HCT116 (cell line): Measurements from ENCODE around the gene ZNF697. TPM values are rescaled to one million over a fixed set of nuclear protein-coding genes. Genes with fewer than 3 reads are reported as not detected.

ENCODE experiments used
- ATAC-seq: fragments of 200-7000 bp; cut with Tn5 transposase; 2 replicates; pipeline ENCODE4 v1.9.1; 2020; ENCODE audit warnings: mild to moderate bottlenecking, moderate library complexity
- BruUV-seq: library from RNA; stranded (reverse); fragments of 400-500 nt; replicated peaks from 2 replicates; lab custom pipeline; 2021; lab: Mats Ljungman, UMichigan
- CTCF ChIA-PET: fragments of 300-600 bp; sonication (Branson Sonifier 250); formaldehyde crosslinking; loops from one replicate; lab custom pipeline; 2021; ENCODE audit warnings: antibody characterized with exemption; lab: Charles Lee
- POLR2A ChIA-PET: fragments of 300-600, 350-600 bp; sonication (Branson Sonifier 250); formaldehyde crosslinking; loops from one replicate; lab custom pipeline; 2021; ENCODE audit warnings: antibody characterized with exemption; lab: Charles Lee
- RAD21 ChIA-PET, 2 experiments: fragments of 300-600 bp; sonication (Branson Sonifier 250); formaldehyde crosslinking; loops; one replicate each; lab custom pipeline; 2023; ENCODE audit warnings: low total read pairs in 2 of 2; ENCODE audit not compliant: uncharacterized antibody in 2 of 2, unreplicated experiment in 2 of 2, low non-redundant PET in 1 of 2; lab: Charles Lee
- DNase-seq: peaks from one replicate; pipeline ENCODE4 v3.0.0-alpha.2; 2010; ENCODE audit warnings: low read depth, low spot score
- H2AFZ ChIP-seq: fragments of 200-600 bp; shearing (Covaris generic), sonication (generic); 2 replicates; pipeline ENCODE4 v1.6.1; 2017; ENCODE audit warnings: low read depth, mixed run types, mixed read lengths, antibody characterized with exemption, low read length; ENCODE audit not compliant: poor library complexity, severe bottlenecking
- H3K27ac ChIP-seq: 2 replicates; pipeline ENCODE4 v1.5.1; 2012; ENCODE audit warnings: low read depth, low read length
- H3K27me3 ChIP-seq: fragments of 200-600 bp; sonication (generic); 2 replicates; pipeline ENCODE4 v1.6.1; 2016; ENCODE audit warnings: mixed run types, low read length, mixed read lengths; ENCODE audit not compliant: insufficient read depth
- H3K36me3 ChIP-seq, 2 experiments: fragments of 200-500 bp in 1 of 2; fragments of 200-600 bp in 1 of 2; sonication (Bioruptor generic) in 1 of 2; sonication (generic) in 1 of 2; 2 replicates each; pipeline versions ENCODE4 v1.5.1 to v1.6.1; 2014 to 2016; ENCODE audit warnings: low read length in 2 of 2, inconsistent platforms in 1 of 2, mixed read lengths in 1 of 2, mixed run types in 1 of 2; ENCODE audit not compliant: insufficient read depth in 2 of 2, control insufficient read depth in 1 of 2
- H3K4me1 ChIP-seq, 2 experiments: fragments of 200-600 bp in 1 of 2; sonication (generic) in 1 of 2; 2 replicates each; pipeline versions ENCODE4 v1.5.1 to v1.6.1; 2012 to 2017; ENCODE audit warnings: low read length in 2 of 2, inconsistent platforms in 1 of 2, mild to moderate bottlenecking in 1 of 2, mixed read lengths in 1 of 2, mixed run types in 1 of 2, moderate library complexity in 1 of 2; ENCODE audit not compliant: insufficient read depth in 2 of 2, control insufficient read depth in 1 of 2
- H3K4me2 ChIP-seq: fragments of 200-600 bp; sonication (generic); 2 replicates; pipeline ENCODE4 v1.6.1; 2017; ENCODE audit warnings: mixed run types, low read length, mixed read lengths
- H3K4me3 ChIP-seq, 2 experiments: fragments of 200-600 bp in 1 of 2; sonication (generic) in 1 of 2; replicated peaks in 1 of 2; 2 replicates each; pipeline ENCODE4 v1.5.1; 2011 to 2016; ENCODE audit warnings: low read length in 2 of 2, control low read depth in 1 of 2, low read depth in 1 of 2, mild to moderate bottlenecking in 1 of 2, mixed read lengths in 1 of 2, mixed run types in 1 of 2
- H3K79me2 ChIP-seq: fragments of 200-600 bp; sonication (generic); 2 replicates; pipeline ENCODE4 v1.6.1; 2017; ENCODE audit warnings: mild to moderate bottlenecking, mixed run types, low read length, moderate library complexity, mixed read lengths; ENCODE audit not compliant: insufficient read depth
- H3K9ac ChIP-seq: fragments of 200-600 bp; sonication (generic); 2 replicates; pipeline ENCODE4 v1.6.1; 2016; ENCODE audit warnings: low read length, mixed read lengths
- H3K9me2 ChIP-seq: fragments of 200-600 bp; sonication (generic), shearing (Covaris generic); 2 replicates; pipeline ENCODE4 v1.6.1; 2017; ENCODE audit warnings: mixed run types, mild to moderate bottlenecking, moderate library complexity; ENCODE audit not compliant: insufficient read depth
- H3K9me3 ChIP-seq, 2 experiments: fragments of 200-500 bp in 1 of 2; fragments of 200-600 bp in 1 of 2; sonication (Bioruptor generic) in 1 of 2; sonication (generic) in 1 of 2; 2 replicates each; pipeline ENCODE4 v1.6.1; 2014 to 2017; ENCODE audit warnings: low read length in 2 of 2, mixed read lengths in 2 of 2, inconsistent platforms in 1 of 2, low read depth in 1 of 2, mild to moderate bottlenecking in 1 of 2, mixed run types in 1 of 2, moderate library complexity in 1 of 2; ENCODE audit not compliant: control insufficient read depth in 1 of 2, insufficient read depth in 1 of 2
- H4K20me1 ChIP-seq: fragments of 200-600 bp; sonication (generic), shearing (Covaris generic); 2 replicates; pipeline ENCODE4 v1.6.1; 2017; ENCODE audit warnings: mixed run types, mild to moderate bottlenecking, moderate library complexity; ENCODE audit not compliant: insufficient read depth
- CBX3 ChIP-seq: IDR thresholded peaks from 2 replicates; pipeline ENCODE4 v1.6.1; 2012; ENCODE audit warnings: low read depth
- CEBPB ChIP-seq: IDR thresholded peaks from 2 replicates; pipeline ENCODE4 v1.6.1; 2012; ENCODE audit warnings: low read depth
- EGR1 ChIP-seq: IDR thresholded peaks from 2 replicates; pipeline ENCODE4 v1.6.1; 2012; ENCODE audit warnings: low read depth
- FOSL1 ChIP-seq: IDR thresholded peaks from 2 replicates; pipeline ENCODE4 v1.6.1; 2012; ENCODE audit warnings: low read depth
- JUND ChIP-seq: IDR thresholded peaks from 2 replicates; pipeline ENCODE4 v1.6.1; 2012
- POLR2A ChIP-seq: IDR thresholded peaks from 2 replicates; pipeline ENCODE4 v1.7.0; 2011; ENCODE audit warnings: borderline replicate concordance; ENCODE audit not compliant: insufficient read depth, insufficient read length; ENCODE audit errors: extremely low read depth
- POLR2AphosphoS5 ChIP-seq: IDR thresholded peaks from 2 replicates; pipeline ENCODE4 v1.6.1; 2011; ENCODE audit warnings: mild to moderate bottlenecking, low read depth, low read length, moderate library complexity
- SP1 ChIP-seq: IDR thresholded peaks from 2 replicates; pipeline ENCODE4 v1.6.1; 2012; ENCODE audit warnings: low read depth
- TCF7L2 ChIP-seq: IDR thresholded peaks from 2 replicates; pipeline ENCODE4 v1.7.0; 2011; ENCODE audit warnings: borderline replicate concordance, inconsistent platforms; ENCODE audit not compliant: insufficient read depth, insufficient read length; ENCODE audit errors: extremely low read depth
- YY1 ChIP-seq: IDR thresholded peaks from 2 replicates; pipeline ENCODE4 v1.6.1; 2011; ENCODE audit warnings: low read length, low read depth, moderate library complexity, mild to moderate bottlenecking; ENCODE audit not compliant: insufficient replicate concordance; ENCODE audit errors: extremely low read depth
- ZFX ChIP-seq: fragments of 450-650 bp; IDR thresholded peaks from 2 replicates; pipeline ENCODE4 v1.6.1; 2017
- ZNF274 ChIP-seq: fragments of 200-500 bp; sonication (Bioruptor generic); IDR thresholded peaks from 2 replicates; pipeline ENCODE4 v1.6.1; 2014; ENCODE audit warnings: mild to moderate bottlenecking, low read depth, low read length, inconsistent platforms
- intact Hi-C: fragments of 100-400 bp; cut with micrococcal nuclease; formaldehyde crosslinking; loops from 2 replicates; pipeline ENCODE4 v1.10.0; 2022
- total RNA-seq: library from RNA; stranded (reverse); gene quantifications from one replicate; pipeline ENCODE4 v1.2.1, GENCODE V29; 2021; ENCODE audit not compliant: unreplicated experiment
- TF ChIP-seq, protein P1 (sequence below): IDR thresholded peaks from 2 replicates; pipeline ENCODE4 v1.6.1; 2012
- TF ChIP-seq, protein P2 (sequence below): IDR thresholded peaks from 2 replicates; pipeline ENCODE4 v1.6.1; 2012
- TF ChIP-seq, protein P3 (sequence below), 3 experiments: fragments of 200-600 bp in 1 of 3; sonication (generic) in 1 of 3; IDR thresholded peaks in 2 of 3; conservative IDR thresholded peaks in 1 of 3; 2 replicates each; pipeline ENCODE4 v1.5.1; 2012 to 2017; ENCODE audit warnings: low read depth in 2 of 3, low read length in 2 of 3, antibody characterized with exemption in 1 of 3, borderline replicate concordance in 1 of 3, control low read depth in 1 of 3, mild to moderate bottlenecking in 1 of 3, mixed read lengths in 1 of 3, mixed run types in 1 of 3, moderate library complexity in 1 of 3; ENCODE audit not compliant: insufficient read depth in 1 of 3

The ZNF697 gene
- total RNA-seq, 1 experiment from 2014 or later, result 5.9 TPM

DNA sequence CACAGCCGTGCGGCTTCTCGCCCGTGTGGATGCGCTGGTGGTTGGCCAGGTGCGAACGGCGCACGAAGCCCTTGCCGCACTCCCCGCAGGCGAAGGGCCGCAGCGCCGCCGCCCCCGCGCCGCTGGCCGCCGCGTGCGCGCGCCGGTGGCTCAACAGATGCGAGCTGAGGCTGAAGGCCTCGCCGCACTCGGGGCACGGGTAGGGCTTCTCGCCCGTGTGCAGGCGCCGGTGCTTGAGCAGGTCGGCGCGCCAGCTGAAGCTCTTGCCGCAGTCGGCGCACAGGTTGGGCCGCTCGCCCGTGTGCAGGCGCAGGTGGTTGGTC is 24.9 kb downstream of the ZNF697 start:
- BruUV-seq, result no TSS peak
- ATAC-seq, result no peak
- Histone ChIP-seq H3K9me2 (no peaks in the 10 kb centered on the region), H3K36me3 (peaks cover 0 to 6% of the 10 kb centered on the region in 2 experiments; a peak in 2 of 4 replicates), H3K4me1 (no peaks in the 10 kb centered on the region), H3K4me3 (no peak overlapping the region), H3K4me2 (no peak overlapping the region), H3K9me3 (no peaks in the 10 kb centered on the region), H3K79me2 (no peaks in the 10 kb centered on the region), H2AFZ (no peak overlapping the region), H4K20me1 (no peaks in the 10 kb centered on the region), H3K9ac (no peak overlapping the region), H3K27ac (no peak overlapping the region), H3K27me3 (no peaks in the 10 kb centered on the region)
- TF ChIP-seq CEBPB (no peak), JUND (no peak), POLR2AphosphoS5 (no peak), SP1 (no peak), POLR2A (no peak), FOSL1 (no peak), CBX3 (no peak), ZNF274 (no peak), ZFX (no peak), TCF7L2 (no peak), EGR1 (no peak), YY1 (no peak)
- TF ChIP-seq, protein P1, sequence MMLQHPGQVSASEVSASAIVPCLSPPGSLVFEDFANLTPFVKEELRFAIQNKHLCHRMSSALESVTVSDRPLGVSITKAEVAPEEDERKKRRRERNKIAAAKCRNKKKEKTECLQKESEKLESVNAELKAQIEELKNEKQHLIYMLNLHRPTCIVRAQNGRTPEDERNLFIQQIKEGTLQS, result no peak
- TF ChIP-seq, protein P2, sequence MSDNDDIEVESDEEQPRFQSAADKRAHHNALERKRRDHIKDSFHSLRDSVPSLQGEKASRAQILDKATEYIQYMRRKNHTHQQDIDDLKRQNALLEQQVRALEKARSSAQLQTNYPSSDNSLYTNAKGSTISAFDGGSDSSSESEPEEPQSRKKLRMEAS, result no peak
- TF ChIP-seq, protein P3, sequence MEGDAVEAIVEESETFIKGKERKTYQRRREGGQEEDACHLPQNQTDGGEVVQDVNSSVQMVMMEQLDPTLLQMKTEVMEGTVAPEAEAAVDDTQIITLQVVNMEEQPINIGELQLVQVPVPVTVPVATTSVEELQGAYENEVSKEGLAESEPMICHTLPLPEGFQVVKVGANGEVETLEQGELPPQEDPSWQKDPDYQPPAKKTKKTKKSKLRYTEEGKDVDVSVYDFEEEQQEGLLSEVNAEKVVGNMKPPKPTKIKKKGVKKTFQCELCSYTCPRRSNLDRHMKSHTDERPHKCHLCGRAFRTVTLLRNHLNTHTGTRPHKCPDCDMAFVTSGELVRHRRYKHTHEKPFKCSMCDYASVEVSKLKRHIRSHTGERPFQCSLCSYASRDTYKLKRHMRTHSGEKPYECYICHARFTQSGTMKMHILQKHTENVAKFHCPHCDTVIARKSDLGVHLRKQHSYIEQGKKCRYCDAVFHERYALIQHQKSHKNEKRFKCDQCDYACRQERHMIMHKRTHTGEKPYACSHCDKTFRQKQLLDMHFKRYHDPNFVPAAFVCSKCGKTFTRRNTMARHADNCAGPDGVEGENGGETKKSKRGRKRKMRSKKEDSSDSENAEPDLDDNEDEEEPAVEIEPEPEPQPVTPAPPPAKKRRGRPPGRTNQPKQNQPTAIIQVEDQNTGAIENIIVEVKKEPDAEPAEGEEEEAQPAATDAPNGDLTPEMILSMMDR (IDR thresholded peaks at IDR 0.05 in 2 of 3, conservative IDR thresholded peaks at IDR 0.05 in 1 of 3; ENCODE audit: borderline replicate concordance in 1 of 3, insufficient read depth in 1 of 3, low read depth in 2 of 3, low read length in 2 of 3), result no peak
- CTCF ChIA-PET, result no interaction called here
- POLR2A ChIA-PET, result no interaction called here
- intact Hi-C loops, result no loop called here
- RAD21 ChIA-PET, result no interaction called here
- DNase-seq, result no peak
